ENCODE results near the gene STKLD1.
"Not testable (repeated sequence)": the region's sequence is repeated elsewhere in the genome, so short reads cannot be mapped to it uniquely, and the experiment has no call there.

STKLD1 gene

GRCh38 chr9:133451865-133452264 lies 75.7 kb downstream of the STKLD1 start:
- DNase-seq, result not testable (repeated sequence)

GRCh38 chr9:133452562-133452961 lies 76.4 kb downstream of the STKLD1 start:
- DNase-seq, result no peak

DNA sequence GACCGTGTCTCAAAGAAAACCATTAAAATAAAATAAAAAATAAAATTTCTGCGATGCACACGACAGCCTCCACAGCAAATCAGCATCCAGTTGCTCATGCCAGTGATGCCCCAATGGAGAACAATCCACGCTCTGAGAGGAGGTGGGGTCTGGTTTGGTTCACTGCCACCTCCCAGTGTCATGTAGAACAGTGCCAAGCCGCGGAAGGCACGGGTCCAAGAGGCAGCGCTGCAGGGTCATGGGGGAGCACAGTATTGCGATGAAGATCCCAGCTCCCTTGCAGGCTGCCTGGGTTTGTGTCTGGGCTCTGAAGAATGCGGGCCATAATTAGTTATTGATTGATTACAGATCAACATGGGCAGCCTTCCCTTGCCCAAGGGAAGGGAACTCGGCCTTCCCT lies 77.5 kb downstream of the STKLD1 start:
- no peak for DNase-seq

DNA sequence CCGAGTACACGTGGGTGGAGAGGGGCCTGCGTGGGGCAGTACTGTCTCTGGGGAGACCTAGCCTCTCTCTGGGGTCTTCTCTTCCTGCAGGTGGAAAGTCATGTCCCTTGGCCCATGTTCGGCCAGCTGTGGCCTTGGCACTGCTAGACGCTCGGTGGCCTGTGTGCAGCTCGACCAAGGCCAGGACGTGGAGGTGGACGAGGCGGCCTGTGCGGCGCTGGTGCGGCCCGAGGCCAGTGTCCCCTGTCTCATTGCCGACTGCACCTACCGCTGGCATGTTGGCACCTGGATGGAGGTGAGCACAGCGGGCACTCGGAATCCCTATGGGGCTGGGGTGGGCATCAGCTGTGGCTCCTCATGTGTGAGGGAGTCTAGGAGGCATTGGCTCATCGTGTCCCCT lies 78.2 kb downstream of the STKLD1 start:
- DNase-seq, result no peak

DNA sequence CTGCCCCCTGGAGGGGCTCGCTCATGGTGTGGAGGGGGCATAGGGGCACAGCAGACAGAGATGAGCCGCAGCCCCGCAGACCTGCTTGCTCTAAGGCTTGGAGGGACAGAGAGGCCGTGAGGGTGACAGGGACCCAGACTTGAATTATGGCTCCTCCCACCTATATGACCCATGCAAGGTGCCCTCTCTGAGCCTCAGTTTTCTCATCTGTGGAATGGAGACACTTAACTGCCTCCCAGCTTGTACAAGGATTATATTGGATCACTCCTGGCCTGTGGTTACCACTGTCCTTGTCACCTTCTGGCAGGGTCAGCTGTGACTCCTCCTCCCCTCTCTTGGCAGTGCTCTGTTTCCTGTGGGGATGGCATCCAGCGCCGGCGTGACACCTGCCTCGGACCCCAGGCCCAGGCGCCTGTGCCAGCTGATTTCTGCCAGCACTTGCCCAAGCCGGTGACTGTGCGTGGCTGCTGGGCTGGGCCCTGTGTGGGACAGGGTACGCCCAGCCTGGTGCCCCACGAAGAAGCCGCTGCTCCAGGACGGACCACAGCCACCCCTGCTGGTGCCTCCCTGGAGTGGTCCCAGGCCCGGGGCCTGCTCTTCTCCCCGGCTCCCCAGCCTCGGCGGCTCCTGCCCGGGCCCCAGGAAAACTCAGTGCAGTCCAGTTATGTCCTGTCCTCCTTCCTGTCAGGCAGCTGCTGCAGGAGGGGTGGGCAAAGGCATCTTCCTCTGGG lies 78.9 kb downstream of the STKLD1 start:
- no peak for DNase-seq

Measured in CD4-positive, alpha-beta T cell treated with Interferon alpha-2 for 1 hour (primary cell).